A549 (cell line): Measurements from ENCODE around the gene SLC2A5.

Experiments used
- CEBPB ChIP-seq, 2 experiments: fragments of >200 bp in 1 of 2; sonication (Bioruptor Twin) in 1 of 2; formaldehyde crosslinking in 1 of 2; IDR thresholded peaks; 2 replicates each; pipeline ENCODE4 v1.6.1; 2012 to 2016
- CTCF ChIP-seq: fragments of >200 bp; sonication (Bioruptor Twin); formaldehyde crosslinking; IDR thresholded peaks from 3 replicates; pipeline ENCODE4 v1.5.1; 2016
- EP300 ChIP-seq, 2 experiments: fragments of >200 bp; sonication (Bioruptor Twin); formaldehyde crosslinking; IDR thresholded peaks; 2 replicates in 1 of 2; 3 replicates in 1 of 2; pipeline ENCODE4 v1.6.1; 2016 to 2017
- FOSL2 ChIP-seq, 2 experiments: fragments of 450-650 bp in 1 of 2; fragments of >200 bp in 1 of 2; sonication (Bioruptor Twin) in 1 of 2; formaldehyde crosslinking; IDR thresholded peaks; 2 replicates each; pipeline versions ENCODE4 v1.5.0 to v1.6.1; 2016 to 2020; ENCODE audit warnings: mild to moderate bottlenecking in 1 of 2, moderate library complexity in 1 of 2
- HOXB13 ChIP-seq: fragments of 250-450 bp; sonication (Bioruptor Pico); IDR thresholded peaks from 2 replicates; pipeline ENCODE4 v1.5.0; 2020; ENCODE audit warnings: low read depth, mild to moderate bottlenecking, moderate library complexity
- JUN ChIP-seq, 2 experiments: fragments of >200 bp; sonication (Bioruptor Twin); formaldehyde crosslinking; IDR thresholded peaks; 2 replicates in 1 of 2; 3 replicates in 1 of 2; pipeline ENCODE4 v1.6.1; 2016 to 2017
- JUNB ChIP-seq: fragments of >200 bp; sonication (Bioruptor Twin); formaldehyde crosslinking; IDR thresholded peaks from 2 replicates; pipeline ENCODE4 v1.6.1; 2016
- MYC ChIP-seq: IDR thresholded peaks from 2 replicates; pipeline ENCODE4 v1.6.1; 2012; ENCODE audit warnings: mild to moderate bottlenecking, inconsistent platforms, low read length, improper control_type of control experiment, borderline replicate concordance
- POLR2AphosphoS2 ChIP-seq: conservative IDR thresholded peaks from 2 replicates; pipeline ENCODE4 v1.6.1; 2012; ENCODE audit warnings: low read length, improper control_type of control experiment, inconsistent platforms
- RAD21 ChIP-seq, 2 experiments: fragments of >200 bp in 1 of 2; sonication (Bioruptor Twin) in 1 of 2; formaldehyde crosslinking in 1 of 2; IDR thresholded peaks in 1 of 2; conservative IDR thresholded peaks in 1 of 2; 2 replicates in 1 of 2; 3 replicates in 1 of 2; pipeline ENCODE4 v1.6.1; 2012 to 2018; ENCODE audit warnings: inconsistent platforms in 1 of 2
- REST ChIP-seq: fragments of 200-600 bp; sonication (generic); IDR thresholded peaks from 2 replicates; pipeline ENCODE4 v1.6.1; 2016; ENCODE audit warnings: antibody characterized with exemption, mild to moderate bottlenecking, moderate library complexity
- SREBF2 ChIP-seq: fragments of 450-650 bp; IDR thresholded peaks from 2 replicates; pipeline ENCODE4 v1.6.1; 2014; ENCODE audit warnings: mild to moderate bottlenecking, moderate library complexity

GRCh38 chr1:9013819-9014218, 55.6 kb downstream of the SLC2A5 start:
- TF ChIP-seq HOXB13 (CRISPR knock-in tag) (no peak), EP300 (IDR thresholded peaks at IDR 0.05) (no peak), SREBF2 (no peak), CEBPB (IDR thresholded peaks at IDR 0.05) (no peak), CTCF (no peak), JUN (IDR thresholded peaks at IDR 0.05) (no peak), JUNB (no peak), FOSL2 (IDR thresholded peaks at IDR 0.05) (no peak), FOSL2 (CRISPR knock-in tag; IDR thresholded peaks at IDR 0.05) (no peak), POLR2AphosphoS2 (no peak), RAD21 (conservative IDR thresholded peaks at IDR 0.05 in 1 of 2, IDR thresholded peaks at IDR 0.05 in 1 of 2) (no peak), MYC (no peak), REST (no peak)
